GM19468 (cell line): ENCODE data around the gene LRRC49.
"Not testable (repeated sequence)": the region's sequence is repeated elsewhere in the genome, so short reads cannot be mapped to it uniquely, and the experiment has no call there.

Source experiments
- ATAC-seq: cut with Tn5 transposase; IDR thresholded peaks from one replicate; pipeline ENCODE4 v1.9.1; 2021; ENCODE audit warnings: mild to moderate bottlenecking, moderate library complexity, moderate number of reproducible peaks; ENCODE audit not compliant: unreplicated experiment; ENCODE audit errors: extremely low read depth

The LRRC49 gene

DNA sequence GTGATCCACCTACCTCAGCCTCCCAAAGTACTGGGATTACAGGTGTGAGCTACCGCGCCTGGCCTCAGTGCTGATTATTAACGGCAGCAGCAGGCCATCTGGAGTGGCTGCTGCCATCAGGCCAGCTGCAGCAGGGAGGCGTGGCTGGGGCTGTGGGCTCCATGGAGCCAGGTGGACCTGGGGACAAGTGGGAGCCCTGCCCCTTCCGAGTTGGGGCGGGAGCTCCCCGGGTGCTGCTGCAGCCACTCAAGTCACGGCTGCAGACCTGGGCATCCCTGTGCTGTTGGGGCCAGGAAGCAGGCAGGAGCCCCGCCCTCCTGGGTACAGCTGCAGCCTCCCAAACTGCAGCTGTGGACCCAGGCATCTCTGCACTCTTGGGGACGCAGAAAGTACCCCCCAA, 23.9 kb downstream of the LRRC49 start:
- no peak for ATAC-seq

DNA sequence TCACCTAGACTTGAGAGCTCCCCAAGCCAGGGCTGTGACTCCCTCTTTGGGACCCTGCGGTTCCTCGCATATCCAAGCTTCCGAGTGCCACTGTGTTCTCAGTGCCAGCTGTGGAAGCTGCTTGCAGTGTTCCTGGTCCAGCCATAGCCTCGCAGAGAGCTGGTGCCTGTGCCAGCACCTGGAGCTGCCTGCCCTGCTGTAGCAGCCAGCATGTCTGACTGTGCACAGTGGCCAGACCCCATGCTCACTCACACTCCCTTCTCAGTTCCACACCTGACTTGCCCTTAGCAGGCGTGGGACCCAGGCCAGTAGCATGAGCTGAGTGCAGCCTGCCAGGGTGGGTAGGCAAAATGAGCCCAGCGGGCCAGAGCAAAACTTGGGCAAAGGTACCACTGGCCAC, 25.3 kb downstream of the LRRC49 start:
- no peak for ATAC-seq

DNA sequence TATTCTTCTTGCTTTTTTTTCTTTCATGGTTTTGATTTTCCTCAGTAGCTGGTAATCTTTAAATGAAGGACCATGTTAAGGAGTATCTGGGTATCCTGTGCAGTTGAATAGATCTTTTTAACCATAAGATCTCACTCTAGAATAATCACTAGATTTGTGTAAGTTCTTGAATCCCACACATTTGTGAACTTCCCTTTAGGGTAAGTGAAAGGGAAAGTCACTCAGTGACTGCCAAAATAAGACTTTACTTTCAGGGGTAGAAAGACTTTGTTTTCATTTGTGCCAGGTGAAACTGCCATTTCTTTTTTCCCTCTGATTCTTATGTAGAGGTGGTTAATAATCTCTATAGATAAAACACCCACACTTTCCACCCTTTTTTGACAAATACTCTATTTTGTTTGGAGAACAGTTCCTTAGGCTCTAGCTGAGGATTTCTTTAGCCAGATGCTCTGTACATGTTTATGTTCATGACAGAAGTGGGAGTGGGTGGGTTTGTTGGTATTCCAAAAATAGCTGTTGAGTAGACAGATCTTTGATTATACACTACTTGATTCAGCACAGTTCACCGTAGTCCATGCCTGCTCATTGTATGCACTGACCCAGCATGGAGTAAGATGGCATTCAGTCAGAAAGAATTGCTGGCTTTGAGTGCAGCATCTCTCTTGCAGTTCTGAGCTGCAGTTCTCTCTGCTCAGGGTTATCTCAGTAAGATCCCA, 28.5 kb downstream of the LRRC49 start:
- ATAC-seq = no peak

DNA sequence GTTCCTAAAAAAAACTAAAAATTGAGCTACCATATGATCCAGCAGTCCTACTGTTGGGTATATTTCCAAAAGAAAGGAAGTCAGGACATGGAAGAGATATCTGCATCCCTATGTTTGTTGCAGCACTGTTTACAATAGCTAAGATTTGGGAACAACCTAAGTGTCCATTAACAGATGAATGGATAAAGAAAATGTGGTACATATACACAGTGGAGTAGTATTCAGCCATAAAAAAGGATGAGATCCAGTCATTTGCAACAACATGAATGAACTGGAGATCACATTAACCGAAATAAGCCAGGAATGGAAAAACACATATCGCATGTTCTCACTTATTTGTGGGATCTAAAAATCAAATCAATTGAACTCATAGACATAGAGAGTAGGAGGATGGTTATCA, 29.5 kb downstream of the LRRC49 start:
- no peak for ATAC-seq

DNA sequence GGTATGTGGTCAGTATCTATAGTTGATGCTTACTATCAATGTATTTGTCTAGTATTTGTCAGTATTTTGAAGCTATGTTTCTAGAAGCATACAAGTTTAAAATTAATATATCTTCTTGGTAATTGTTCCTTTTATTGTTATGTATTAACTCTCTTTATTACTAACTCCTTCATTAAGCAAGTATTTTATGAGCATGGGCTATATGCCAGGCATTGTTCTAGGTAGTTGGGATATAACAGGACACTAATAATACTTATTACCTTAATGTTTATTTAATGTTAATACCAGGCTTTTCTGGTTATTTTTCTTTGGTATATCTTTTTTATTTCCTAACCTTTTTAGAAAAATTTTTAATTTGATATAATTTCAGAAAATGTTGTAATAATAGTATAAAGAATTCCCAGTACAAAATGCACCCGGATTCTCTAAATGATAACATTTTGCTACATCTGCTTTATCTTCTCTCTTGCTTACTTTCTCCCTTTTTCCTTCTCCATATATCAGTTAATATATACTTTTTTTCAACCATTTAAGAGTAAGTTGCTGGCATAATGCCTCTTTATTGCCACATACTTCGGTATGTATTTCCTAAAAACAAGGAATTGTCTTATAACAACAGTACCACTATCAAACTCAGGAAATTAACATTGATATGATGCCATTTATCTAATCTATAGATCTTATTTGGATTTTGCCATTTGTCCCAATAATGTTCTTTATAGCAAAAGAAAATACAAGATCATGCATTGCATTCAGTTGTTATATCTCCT, 30.9 kb downstream of the LRRC49 start:
- ATAC-seq = no peak

DNA sequence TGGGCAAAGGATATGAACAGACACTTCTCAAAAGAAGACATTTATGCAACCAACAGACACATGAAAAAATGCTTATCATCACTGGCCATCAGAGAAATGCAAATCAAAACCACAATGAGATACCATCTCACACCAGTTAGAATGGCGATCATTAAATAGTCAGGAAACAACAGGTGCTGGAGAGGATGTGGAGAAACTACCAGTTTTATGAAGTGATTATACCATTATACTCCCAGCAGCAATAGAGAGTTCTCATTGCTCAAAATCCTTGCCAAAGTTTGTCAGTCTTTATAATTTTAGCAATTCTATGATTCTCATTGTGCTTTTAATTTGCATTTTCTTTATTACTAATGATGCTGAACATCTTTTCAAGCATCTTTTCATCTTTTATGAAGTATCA, 34.3 kb downstream of the LRRC49 start:
- not testable (repeated sequence) for ATAC-seq

DNA sequence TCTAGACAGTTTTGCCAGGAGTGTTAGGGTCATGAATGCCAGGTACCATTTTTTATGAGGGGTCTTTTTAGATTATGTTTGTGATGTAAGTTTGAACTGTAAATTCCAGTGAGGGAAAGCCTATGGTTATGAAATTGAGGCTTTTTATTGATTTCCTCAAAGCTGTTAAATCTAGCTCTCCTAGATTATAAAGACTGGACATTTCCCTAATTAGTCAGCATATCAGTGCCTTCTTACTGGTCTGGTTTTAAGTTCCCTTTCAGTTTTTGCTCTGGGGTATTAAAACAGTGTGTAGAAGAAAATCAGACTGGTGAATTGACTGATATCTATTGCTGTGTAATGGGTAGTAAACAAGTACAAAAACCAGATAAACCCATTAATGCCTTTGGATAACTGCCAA, 39.2 kb downstream of the LRRC49 start:
- no peak for ATAC-seq

DNA sequence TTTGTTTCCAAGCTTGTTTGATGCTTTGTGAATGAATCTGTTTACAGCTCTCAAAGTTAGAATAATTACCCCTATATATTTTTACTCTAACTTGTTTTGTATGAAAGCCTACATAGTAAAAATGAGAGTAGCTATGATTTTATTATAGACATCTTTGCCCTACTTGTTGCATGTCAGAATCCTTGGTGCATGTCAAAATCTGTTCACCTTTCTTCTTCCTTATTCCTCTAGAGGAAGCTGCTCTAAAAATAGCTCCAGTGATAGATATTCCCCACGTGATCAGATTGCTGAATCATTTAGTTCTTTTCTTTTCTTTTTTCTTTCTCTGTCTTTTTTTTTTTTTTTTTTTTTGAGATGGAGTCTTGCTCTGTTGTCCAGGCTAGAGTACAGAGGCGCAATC, 39.8 kb downstream of the LRRC49 start:
- ATAC-seq = no peak

DNA sequence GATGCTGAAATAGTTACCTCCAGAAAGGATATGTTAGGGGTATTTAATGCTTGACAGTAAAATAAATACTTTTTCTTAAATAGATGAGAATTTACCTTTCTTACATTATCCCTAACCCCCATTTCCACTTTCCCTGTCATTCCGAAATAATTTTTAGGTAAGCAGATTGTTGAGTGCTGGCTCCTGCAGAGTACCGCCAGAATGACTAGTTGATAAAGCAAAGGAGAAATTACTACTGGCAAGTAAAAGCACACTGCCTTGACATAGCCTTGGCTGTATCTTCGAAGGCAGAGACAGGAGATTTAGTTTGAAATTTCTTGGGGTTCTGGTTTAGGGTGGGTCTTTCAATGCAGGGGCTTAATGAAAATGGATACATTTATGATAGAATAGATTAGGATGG, 40.8 kb downstream of the LRRC49 start:
- no peak for ATAC-seq

DNA sequence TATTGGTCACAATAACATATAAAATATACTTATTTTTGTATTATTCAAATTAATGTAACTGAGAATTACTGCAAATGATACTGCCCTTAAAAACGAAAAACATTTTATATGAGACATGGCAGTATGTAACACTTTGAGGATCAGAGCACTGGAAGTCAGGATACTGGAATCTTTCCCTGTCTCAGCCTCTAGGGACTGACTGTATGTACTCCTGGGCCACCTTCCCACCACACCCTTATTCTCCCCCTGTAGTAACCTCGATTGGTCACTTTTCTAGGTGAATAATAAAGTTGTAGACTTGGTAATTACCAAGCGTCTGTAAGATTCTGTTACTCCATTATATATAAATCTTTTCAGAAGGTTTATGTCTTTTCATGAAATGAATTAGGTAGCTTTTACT, 43.0 kb downstream of the LRRC49 start:
- ATAC-seq = no peak

DNA sequence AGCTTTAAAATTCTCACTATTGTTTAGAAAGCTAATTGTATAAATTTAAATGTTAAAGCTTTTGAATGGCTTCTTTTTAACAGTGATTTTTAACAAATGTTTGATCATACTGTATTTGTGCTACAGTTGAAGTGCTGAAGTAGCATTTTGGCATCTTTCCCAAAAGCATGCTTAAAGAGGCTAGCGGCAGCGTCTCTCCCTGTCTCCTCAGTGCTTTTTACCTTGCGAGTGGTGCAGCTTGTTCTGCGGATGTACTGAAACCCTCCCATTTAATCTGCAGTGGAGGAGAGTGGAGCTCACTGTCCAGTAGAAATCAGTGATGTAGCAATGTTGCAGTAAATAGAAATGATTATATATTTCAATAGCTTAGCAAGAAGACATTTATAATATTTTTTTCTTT, 43.7 kb downstream of the LRRC49 start:
- ATAC-seq = no peak

DNA sequence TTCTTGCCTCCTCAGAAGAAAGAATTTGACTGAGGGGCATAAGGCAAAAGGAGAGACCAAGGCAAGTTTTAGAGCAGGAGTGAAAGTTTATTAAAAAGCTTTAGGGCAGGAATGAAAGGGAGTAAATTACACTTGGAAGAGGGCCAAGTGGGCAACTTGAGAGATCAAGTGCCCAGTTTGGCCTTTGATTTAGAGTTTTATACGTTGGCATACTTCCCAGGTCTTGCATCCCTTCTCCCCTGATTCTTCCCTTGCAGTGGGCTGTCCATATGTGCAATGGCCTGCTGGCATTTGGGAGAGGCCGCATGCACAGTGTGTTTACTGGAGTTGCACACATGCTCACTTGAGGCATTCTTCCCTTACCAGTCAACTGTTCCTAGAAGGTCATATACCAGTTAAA, 50.7 kb downstream of the LRRC49 start:
- not testable (repeated sequence) for ATAC-seq

DNA sequence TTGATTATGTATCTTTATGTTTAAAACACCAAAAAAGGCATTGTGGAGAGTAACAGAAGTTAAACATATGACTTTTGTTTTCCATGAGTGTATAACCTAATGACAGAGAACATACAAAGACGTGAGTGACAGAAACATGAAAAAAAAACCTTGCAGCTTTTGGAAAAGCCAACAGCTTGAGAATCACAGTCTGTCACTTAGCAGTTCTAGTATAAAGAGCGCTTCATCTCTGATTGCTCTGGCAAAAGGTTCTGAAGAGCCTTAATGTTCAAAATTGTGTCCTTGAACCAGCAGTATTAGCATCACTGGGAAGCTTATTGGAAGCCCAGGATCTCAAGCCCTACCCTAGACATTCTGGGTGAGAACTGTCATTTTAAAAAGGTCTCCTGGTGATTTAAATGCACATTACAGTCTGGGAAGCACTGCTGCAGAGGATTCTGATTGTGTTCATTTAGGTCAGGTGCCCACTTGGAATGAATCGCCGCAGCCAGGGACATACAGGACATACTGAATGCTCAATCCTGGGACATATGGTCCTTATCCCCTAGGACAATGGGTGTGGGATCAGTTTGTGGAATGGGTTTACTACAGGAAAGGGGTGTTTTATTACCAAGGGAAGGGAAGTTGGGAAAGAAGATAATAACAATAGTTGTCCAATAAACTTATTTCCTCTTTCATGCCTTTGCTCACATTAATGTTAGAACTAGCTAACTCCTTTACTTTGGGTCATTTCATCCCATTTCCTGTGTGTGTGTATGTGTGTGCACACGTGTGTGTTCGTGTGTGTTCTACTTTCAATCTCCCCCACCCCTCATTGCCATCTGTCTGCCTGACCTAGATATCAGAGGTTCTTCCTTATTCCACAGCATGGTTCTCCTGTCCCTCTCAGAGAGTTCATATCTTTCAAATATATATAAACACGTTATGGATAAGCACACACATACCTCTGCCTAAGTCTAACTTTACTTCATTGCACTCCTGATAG, 55.0 kb downstream of the LRRC49 start:
- no peak for ATAC-seq

DNA sequence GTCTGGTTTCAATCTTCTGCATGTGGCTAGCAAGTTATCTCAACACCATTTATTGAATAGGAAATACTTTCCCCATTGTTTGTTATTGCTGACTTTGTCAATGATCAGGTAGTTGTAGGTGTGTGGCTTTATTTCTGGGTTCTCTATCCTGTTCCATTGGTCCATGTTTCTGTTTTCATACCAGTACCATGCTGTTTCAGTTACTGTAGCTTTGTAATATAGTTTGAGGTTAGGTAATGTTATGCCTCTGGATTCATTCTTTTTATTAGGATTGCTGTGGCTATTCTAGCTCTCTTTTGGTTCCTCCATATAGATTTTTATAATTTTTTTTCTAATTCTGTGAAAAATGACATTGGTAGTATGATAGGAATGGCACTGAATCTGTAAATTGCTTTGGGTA, 58.3 kb downstream of the LRRC49 start:
- ATAC-seq = no peak

DNA sequence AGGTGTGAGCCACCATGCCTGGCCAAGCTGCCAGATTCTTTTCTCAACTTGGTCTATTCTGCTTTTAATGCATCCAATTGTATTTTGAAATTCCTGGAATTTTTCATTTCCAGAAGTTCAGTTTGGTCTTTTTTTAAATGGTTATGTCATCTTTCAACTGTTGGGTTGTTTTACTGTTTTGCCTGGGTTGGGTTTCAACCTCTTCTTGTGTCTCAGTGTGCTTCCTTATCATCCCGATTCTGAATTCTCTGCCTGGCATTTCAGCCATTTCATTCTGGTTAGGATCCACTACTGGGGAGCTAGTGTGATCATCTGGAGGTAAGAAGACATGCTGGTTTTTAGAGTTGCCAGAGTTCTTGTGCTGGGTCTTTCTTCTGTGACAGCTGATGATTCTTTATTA, 61.5 kb downstream of the LRRC49 start:
- ATAC-seq = no peak

DNA sequence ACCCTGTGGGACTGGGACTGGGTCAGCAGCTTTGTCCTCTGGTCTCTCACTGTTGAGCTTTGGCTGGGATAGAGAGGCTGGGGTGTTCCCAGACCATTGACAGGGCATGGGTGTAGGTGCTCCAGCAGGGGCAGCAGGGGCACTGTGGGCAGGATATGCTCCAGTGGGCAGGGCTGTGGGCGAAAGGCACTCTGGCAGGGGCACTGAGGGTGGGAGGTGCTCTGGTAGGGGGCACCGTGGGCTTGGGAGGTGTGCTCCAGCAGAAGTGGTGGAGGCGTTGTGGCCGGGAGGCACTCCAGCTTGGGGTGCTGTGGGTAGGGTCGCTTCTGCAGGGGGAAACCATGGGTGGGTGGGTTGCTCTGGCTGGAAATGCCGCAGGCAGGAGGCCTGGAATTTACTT, 62.1 kb downstream of the LRRC49 start:
- no peak for ATAC-seq

DNA sequence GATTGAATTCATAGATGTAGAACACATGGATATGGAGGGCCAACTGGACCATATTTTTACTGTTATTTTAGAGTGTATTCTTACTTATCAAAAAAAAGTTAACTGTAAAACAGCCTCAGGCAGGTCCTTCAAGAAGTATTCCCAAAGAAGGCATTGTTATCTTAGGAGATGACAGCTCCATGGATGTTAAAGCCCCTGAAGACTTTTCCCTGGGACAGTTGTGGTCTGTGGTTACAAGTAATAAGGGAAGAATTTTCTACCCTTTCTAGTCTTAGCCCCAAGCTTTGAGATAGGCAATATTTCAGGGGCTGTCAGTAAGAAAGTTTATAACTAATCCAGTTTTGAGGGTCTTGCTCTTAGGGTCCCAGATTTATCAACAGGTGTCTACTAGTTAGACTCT, 62.5 kb downstream of the LRRC49 start:
- ATAC-seq = no peak

DNA sequence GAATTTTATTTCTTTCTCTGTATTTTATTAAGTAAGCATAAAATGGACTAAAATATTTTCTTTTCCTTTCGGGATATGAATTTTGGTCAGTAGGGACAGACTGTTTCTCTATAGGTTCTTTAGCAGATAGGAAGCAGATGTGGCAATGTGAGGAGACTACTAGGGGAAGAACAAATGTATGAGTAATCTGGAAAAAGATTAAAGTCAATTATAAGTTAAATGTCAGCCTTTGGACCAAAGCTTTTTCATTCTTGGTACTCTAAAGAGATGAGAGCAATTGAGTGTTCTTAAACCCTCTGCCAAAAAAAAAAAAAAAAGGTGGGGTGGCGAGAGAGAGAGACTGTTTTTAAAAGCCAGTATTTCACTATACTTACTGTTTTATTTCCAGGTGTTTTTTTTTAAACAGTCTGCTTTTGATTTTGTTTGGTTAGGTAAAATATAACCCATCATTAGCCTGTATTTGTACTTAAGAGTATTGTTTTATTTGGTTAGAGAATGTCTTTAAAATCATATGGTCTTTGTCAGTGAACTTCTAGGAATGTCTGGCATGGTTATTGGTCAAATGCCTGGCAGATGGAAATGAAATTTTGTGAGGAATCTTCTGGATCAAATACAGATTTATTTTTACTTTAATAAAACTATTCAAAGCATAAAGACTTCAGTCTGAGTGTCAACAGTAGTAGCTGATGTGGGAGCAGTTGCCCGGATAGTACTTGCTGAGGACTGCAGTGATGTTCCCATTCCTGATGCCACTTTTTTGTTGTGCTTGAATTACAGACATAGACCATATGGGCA, 63.8 kb downstream of the LRRC49 start:
- ATAC-seq = no peak

DNA sequence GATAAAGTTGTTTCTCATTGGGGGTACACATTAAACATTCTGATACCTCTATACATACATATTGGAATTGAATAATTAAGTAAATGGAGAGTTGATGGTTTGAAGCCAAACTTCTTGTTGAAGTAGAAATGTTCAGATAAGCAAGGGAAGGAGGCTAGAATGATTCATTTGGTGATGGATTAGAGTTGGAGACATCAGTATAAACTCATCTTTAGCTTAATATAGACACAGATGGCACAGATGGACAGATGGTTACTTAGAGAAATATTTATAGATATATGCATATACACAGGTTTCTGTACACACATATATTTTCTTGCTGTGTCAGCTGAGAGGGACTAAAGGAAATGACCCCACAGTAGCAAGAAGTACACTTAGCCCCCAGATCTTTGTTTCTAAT, 69.5 kb downstream of the LRRC49 start:
- no peak for ATAC-seq

DNA sequence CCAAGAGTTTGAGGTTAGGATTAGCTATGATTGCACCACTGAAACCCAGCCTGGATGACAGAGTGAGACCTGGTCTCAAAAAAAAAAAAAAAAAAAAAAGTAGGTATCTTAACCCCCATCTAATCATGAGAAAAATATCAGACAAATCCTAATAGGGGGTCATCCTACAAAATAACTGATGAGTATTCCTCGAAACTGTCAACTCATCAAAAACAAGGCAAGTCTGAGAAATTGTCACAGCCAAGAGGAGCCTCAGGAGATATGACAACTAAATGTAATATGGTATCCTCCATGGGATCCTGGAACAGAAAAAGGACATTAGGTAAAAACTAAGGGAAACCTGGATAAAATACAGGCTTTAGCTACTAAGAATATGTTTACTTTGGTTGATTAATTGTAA, 70.6 kb downstream of the LRRC49 start:
- ATAC-seq = no peak
